ENCODE measurements around the gene FBXO39. TPM values are rescaled to one million over a fixed set of nuclear protein-coding genes. Genes with fewer than 3 reads are reported as not detected.

FBXO39 gene
- total and polyA plus RNA-seq, 5 donors from 2014 or later: 0.13 to 0.54 TPM; not detected in 3

Other genes starting within 250 kb of the FBXO39 start
- 0.20 TPM for gene PITPNM3, start 219.7 kb upstream of the FBXO39 start, total RNA-seq
- under 1 TPM in 1 of 4 donors, not detected in 3; 0.12 TPM for gene PITPNM3, start 219.7 kb upstream of the FBXO39 start, polyA plus RNA-seq
- gene KIAA0753, start 135.5 kb upstream of the FBXO39 start, total RNA-seq: 11.4 TPM
- gene KIAA0753, start 135.5 kb upstream of the FBXO39 start, polyA plus RNA-seq: 1 to 10 TPM; 1.2 to 1.8 (median 1.4) TPM
- gene TXNDC17, start 135.2 kb upstream of the FBXO39 start, total RNA-seq: 15.0 TPM
- gene TXNDC17, start 135.2 kb upstream of the FBXO39 start, polyA plus RNA-seq: 100 to 1,000 TPM; 121 to 262 (median 177) TPM
- 16.7 TPM for gene MED31, start 124.6 kb upstream of the FBXO39 start, total RNA-seq
- gene MED31, start 124.6 kb upstream of the FBXO39 start, polyA plus RNA-seq: 10 to 100 TPM; 41.5 to 48.1 (median 43.1) TPM
- 1.5 TPM for gene C17orf100, start 124.5 kb upstream of the FBXO39 start, total RNA-seq
- gene C17orf100, start 124.5 kb upstream of the FBXO39 start, polyA plus RNA-seq: 1 to 10 TPM; 4.4 to 7.1 (median 5.6) TPM
- not detected for gene SLC13A5, start 62.8 kb upstream of the FBXO39 start, total RNA-seq
- gene SLC13A5, start 62.8 kb upstream of the FBXO39 start, polyA plus RNA-seq: not detected
- gene XAF1, start 20.2 kb upstream of the FBXO39 start, total RNA-seq: 95.1 TPM
- gene XAF1, start 20.2 kb upstream of the FBXO39 start, polyA plus RNA-seq: 10 to 100 TPM; 16.4 to 32.3 (median 26.0) TPM
- not detected for gene TEKT1, start 55.5 kb downstream of the FBXO39 start, total RNA-seq
- not detected for gene TEKT1, start 55.5 kb downstream of the FBXO39 start, polyA plus RNA-seq
- gene ALOX12, start 219.8 kb downstream of the FBXO39 start, total RNA-seq: 2.7 TPM
- under 1 TPM; 0.18 to 0.88 (median 0.20) TPM for gene ALOX12, start 219.8 kb downstream of the FBXO39 start, polyA plus RNA-seq
- gene RNASEK, start 236.4 kb downstream of the FBXO39 start, total RNA-seq: 128 TPM
- gene RNASEK, start 236.4 kb downstream of the FBXO39 start, polyA plus RNA-seq: 100 to 1,000 TPM; 556 to 649 (median 611) TPM
- 0.42 TPM for gene BCL6B, start 246.8 kb downstream of the FBXO39 start, total RNA-seq
- gene BCL6B, start 246.8 kb downstream of the FBXO39 start, polyA plus RNA-seq: not detected

Measured in CD4-positive, CD25-positive, alpha-beta regulatory T cell (primary cell).